GM23338 (cell line): Measurements from ENCODE around the gene NSG2. TPM values are rescaled to one million over a fixed set of nuclear protein-coding genes. Genes with fewer than 3 reads are reported as not detected.
"Not testable (repeated sequence)": the region's sequence is repeated elsewhere in the genome, so short reads cannot be mapped to it uniquely, and the experiment has no call there.

Experiments used
- ATAC-seq: fragments of 200-7000 bp; cut with Tn5 transposase; 3 replicates; pipeline ENCODE4 v1.9.1; 2020
- DNase-seq: peaks from one replicate; pipeline ENCODE4 v3.0.0-alpha.2; 2015; ENCODE audit warnings: low spot score
- H2AFZ ChIP-seq: fragments of 200-600 bp; sonication (generic); 2 replicates; pipeline ENCODE4 v1.8.0; 2016; ENCODE audit warnings: antibody characterized with exemption, mild to moderate bottlenecking, moderate library complexity
- H3F3A ChIP-seq: fragments of 200-600 bp; sonication (generic); replicated peaks from 2 replicates; pipeline ENCODE4 v1.8.0; 2017; ENCODE audit warnings: antibody characterized with exemption, mixed run types, low read depth
- H3K27ac ChIP-seq: fragments of 200-600 bp; sonication (generic); 2 replicates; pipeline ENCODE4 v1.6.1; 2016; ENCODE audit warnings: low read depth
- H3K27me3 ChIP-seq: fragments of 200-600 bp; sonication (generic); 2 replicates; pipeline ENCODE4 v1.8.0; 2016; ENCODE audit warnings: mild to moderate bottlenecking, mixed run types, moderate library complexity; ENCODE audit not compliant: insufficient read depth
- H3K36me3 ChIP-seq: fragments of 200-600 bp; sonication (generic); 2 replicates; pipeline ENCODE4 v1.8.0; 2016; ENCODE audit warnings: mild to moderate bottlenecking; ENCODE audit not compliant: insufficient read depth
- H3K4me1 ChIP-seq: fragments of 200-600 bp; sonication (generic); 2 replicates; pipeline ENCODE4 v1.8.0; 2016; ENCODE audit warnings: mild to moderate bottlenecking, moderate library complexity; ENCODE audit not compliant: insufficient read depth
- H3K4me2 ChIP-seq: fragments of 200-600 bp; sonication (generic); 2 replicates; pipeline ENCODE4 v1.7.1; 2017; ENCODE audit warnings: mixed run types
- H3K4me3 ChIP-seq: fragments of 200-600 bp; sonication (generic); 2 replicates; pipeline ENCODE4 v1.6.1; 2016; ENCODE audit warnings: mixed run types
- H3K79me2 ChIP-seq: fragments of 200-600 bp; sonication (generic); replicated peaks from 2 replicates; pipeline ENCODE4 v1.8.0; 2017; ENCODE audit warnings: mild to moderate bottlenecking; ENCODE audit not compliant: insufficient read depth
- H3K9me2 ChIP-seq: fragments of 200-600 bp; sonication (generic); 2 replicates; pipeline ENCODE4 v1.8.0; 2017; ENCODE audit not compliant: insufficient read depth
- H4K20me1 ChIP-seq: fragments of 200-600 bp; sonication (generic); replicated peaks from 2 replicates; pipeline ENCODE4 v1.8.0; 2017; ENCODE audit warnings: mild to moderate bottlenecking; ENCODE audit not compliant: insufficient read depth
- H3K27ac Mint-ChIP-seq: 2 replicates; pipeline ENCODE4 v1.8.0; 2020; ENCODE audit warnings: inconsistent platforms, mild to moderate bottlenecking, moderate library complexity, mixed read lengths
- H3K27me3 Mint-ChIP-seq: 3 replicates; pipeline ENCODE4 v1.8.0; 2022; ENCODE audit warnings: low read depth, mild to moderate bottlenecking, moderate library complexity, mixed read lengths, inconsistent platforms; ENCODE audit not compliant: insufficient read depth, poor library complexity
- H3K36me3 Mint-ChIP-seq: 3 replicates; pipeline ENCODE4 v1.8.0; 2021; ENCODE audit warnings: low read depth, mild to moderate bottlenecking, inconsistent platforms, moderate library complexity, mixed read lengths
- H3K4me1 Mint-ChIP-seq: 3 replicates; pipeline ENCODE4 v1.8.0; 2020; ENCODE audit warnings: mild to moderate bottlenecking, inconsistent platforms, mixed read lengths
- H3K4me3 Mint-ChIP-seq: 3 replicates; pipeline ENCODE4 v1.8.0; 2021; ENCODE audit warnings: moderate library complexity, mild to moderate bottlenecking, inconsistent platforms, mixed read lengths
- H3K9me3 Mint-ChIP-seq: 3 replicates; pipeline ENCODE4 v1.8.0; 2020; ENCODE audit warnings: moderate library complexity, mild to moderate bottlenecking, inconsistent platforms, mixed read lengths
- CREB1 ChIP-seq: fragments of 250-450 bp; sonication (Bioruptor Pico); IDR thresholded peaks from 2 replicates; pipeline ENCODE4 v1.5.0; 2020; ENCODE audit warnings: low read depth, mild to moderate bottlenecking, moderate library complexity
- CTCF ChIP-seq, 2 experiments: fragments of 200-600 bp in 1 of 2; sonication (generic) in 1 of 2; conservative IDR thresholded peaks; 2 replicates each; pipeline versions ENCODE4 v1.5.1 to v1.6.1; 2016 to 2017; ENCODE audit warnings: antibody characterized with exemption in 2 of 2, low read depth in 2 of 2, mild to moderate bottlenecking in 2 of 2, moderate library complexity in 1 of 2
- ZNF462 ChIP-seq: fragments of 250-450 bp; sonication (Bioruptor Pico); IDR thresholded peaks from 2 replicates; pipeline ENCODE4 v1.5.0; 2020; ENCODE audit warnings: mild to moderate bottlenecking, moderate library complexity
- polyA plus RNA-seq: library from polyadenylated mRNA; unstranded; fragments of >200 nt; fragmentation: Nextera tagmentation; extraction: Ambion mirVana; gene quantifications from 2 replicates; pipeline ENCODE4 v1.2.1, GENCODE V29; 2016
- total RNA-seq: library from RNA; depleted of rRNA; stranded (reverse); fragments of >200 nt; shearing (Covaris generic); gene quantifications from 2 replicates; pipeline ENCODE4 v1.2.3, GENCODE V29; 2014

Gene NSG2
- total and polyA plus RNA-seq, 2 experiments from 2014 or later: 0.16 TPM; not detected in 1

GRCh38 chr5:174020069-174020927, 25.2 kb upstream of the NSG2 start:
- H3K27me3 Mint-ChIP-seq, H3K27ac ChIP-seq, H3K79me2 ChIP-seq, H3K4me1 ChIP-seq, H3K9me2 ChIP-seq, H3F3A ChIP-seq, H4K20me1 ChIP-seq, H3K36me3 ChIP-seq, H3K27me3 ChIP-seq, H3K36me3 Mint-ChIP-seq: not testable (repeated sequence)
- H3K9me3 Mint-ChIP-seq: peaks cover 15% of the 10 kb centered on the region; the same call in 2 of the 3 replicates
- Histone ChIP-seq H3K4me3 (peak overlapping the region; percentile 59), H2AFZ (peak overlapping the region; percentile 67; the same call in 1 of the 2 replicates), H3K4me2 (peak overlapping the region; percentile 76)
- H3K4me3 Mint-ChIP-seq: peak overlapping the region; percentile 67
- DNase-seq (peak; percentile 86), ATAC-seq (peak; percentile 98)
- H3K27ac Mint-ChIP-seq: peak overlapping the region; percentile 39
- peaks cover 17% of the 10 kb centered on the region for H3K4me1 Mint-ChIP-seq
- TF ChIP-seq CTCF (conservative IDR thresholded peaks at IDR 0.05; ENCODE audit: low read depth in 2 of 2): peak; percentile 88 to 89

GRCh38 chr5:174020928-174021304, 24.6 kb upstream of the NSG2 start:
- DNase-seq: no peak
- H3K4me3 Mint-ChIP-seq: no peak overlapping the region
- Histone ChIP-seq H3K4me2 (no peak overlapping the region), H2AFZ (0 out of 2 replicates have a peak overlapping the region, but pooled peaks have one; percentile 45), H3K4me1 (peaks cover 3% of the 10 kb centered on the region), H4K20me1 (no peaks in the 10 kb centered on the region), H3K27me3 (no peaks in the 10 kb centered on the region), H3K9me2 (no peaks in the 10 kb centered on the region), H3K79me2 (no peaks in the 10 kb centered on the region), H3K27ac (no peak overlapping the region), H3K4me3 (no peak overlapping the region), H3K36me3 (no peaks in the 10 kb centered on the region), H3F3A (no peaks in the 10 kb centered on the region)
- no peak for TF ChIP-seq ZNF462 (CRISPR knock-in tag)
- TF ChIP-seq CREB1 (CRISPR knock-in tag): no peak
- no peak overlapping the region for H3K27ac Mint-ChIP-seq
- H3K27me3 Mint-ChIP-seq: peaks cover 6% of the 10 kb centered on the region
- H3K9me3 Mint-ChIP-seq: peaks cover 15% of the 10 kb centered on the region; the same call in 2 of the 3 replicates
- ATAC-seq: no peak
- H3K4me1 Mint-ChIP-seq: peaks cover 17% of the 10 kb centered on the region
- no peaks in the 10 kb centered on the region; the same call in 2 of the 3 replicates for H3K36me3 Mint-ChIP-seq
